ENCODE data around the gene WDR5.

WDR5 gene

GRCh38 chr9:134204991-134205578 is 69.2 kb downstream of the WDR5 start:
- in situ Hi-C loops (cut with MboI; ENCODE audit: low sequenced_read_pairs), result no loop called here

DNA sequence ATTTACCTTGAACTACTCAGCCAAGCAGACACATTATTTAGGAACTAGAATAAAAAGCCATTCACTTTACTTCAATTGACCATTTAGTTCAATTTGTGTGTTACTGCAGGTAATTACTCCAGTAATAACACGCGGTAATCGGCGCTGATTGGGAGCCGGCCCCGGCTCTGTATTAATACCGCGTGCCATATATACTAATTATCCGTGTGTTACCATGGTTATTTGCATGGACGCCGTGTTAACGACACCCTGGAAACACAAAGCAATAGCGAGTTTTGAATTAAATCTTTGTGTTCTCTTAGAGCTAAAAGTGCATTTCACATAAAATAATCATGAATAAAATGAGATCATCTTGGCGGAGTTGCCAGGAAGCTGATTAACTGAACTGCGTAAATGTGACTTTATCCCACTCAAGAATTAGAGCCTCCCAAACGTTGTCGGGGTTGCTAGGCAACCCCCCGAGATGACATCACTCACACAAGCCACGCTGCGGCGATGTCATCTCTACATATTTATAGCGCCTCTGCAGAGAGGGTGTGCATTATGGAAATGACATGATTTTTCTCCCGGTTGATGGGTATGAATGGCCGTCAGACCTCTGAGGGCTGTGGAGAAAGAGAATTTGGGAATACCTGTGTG is 69.9 kb downstream of the WDR5 start:
- in situ Hi-C loops (cut with MboI; ENCODE audit: low sequenced_read_pairs), result no loop called here

DNA sequence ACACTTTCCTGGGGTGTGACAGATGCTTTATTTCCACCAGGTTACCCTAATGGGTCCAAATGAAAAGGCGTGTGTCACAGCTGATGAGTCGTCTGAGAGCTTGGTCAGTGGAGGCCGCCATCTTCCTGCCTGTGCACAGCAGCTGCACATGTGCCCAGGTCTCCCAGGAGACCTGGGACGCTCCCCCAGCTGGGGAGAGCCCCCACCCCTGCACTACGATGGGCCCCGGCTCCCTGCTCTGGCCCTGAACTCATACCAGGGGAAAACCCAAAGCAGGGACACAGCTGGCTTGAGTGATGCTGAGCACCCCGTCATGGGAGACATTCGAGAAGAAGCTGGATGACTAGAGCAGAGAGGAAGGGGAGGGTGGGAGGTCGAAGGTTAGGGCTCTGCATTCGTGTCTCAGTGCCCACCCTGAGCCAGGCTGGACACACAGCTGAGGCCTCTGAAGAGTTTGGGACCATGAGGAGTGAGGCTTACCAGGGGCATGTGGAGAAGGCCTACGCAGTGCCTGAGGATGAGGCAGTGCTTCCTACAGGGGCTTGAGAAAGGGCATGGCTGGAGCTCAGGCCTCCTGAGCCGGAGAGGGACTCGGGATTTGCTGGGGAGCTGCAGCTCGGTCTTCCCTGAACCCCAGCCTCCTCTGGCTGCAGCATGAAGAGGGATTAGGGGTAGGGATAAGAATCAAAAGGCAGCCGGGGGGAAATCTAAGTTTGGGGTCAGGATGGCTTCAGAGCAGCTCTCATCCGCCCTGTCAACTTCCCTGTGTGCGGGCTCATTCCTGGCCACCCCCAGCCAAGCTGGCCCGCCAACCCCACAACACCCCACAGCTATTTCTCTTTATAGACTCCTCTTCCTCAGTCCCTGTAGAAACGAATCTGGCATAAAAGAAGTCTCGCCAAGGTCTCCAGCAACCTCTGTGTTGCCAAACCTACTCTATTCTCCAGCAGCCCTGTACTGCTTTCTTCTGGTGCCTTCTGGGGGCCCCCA is 70.7 kb downstream of the WDR5 start:
- in situ Hi-C loops (cut with MboI; ENCODE audit: low sequenced_read_pairs), result no loop called here

DNA sequence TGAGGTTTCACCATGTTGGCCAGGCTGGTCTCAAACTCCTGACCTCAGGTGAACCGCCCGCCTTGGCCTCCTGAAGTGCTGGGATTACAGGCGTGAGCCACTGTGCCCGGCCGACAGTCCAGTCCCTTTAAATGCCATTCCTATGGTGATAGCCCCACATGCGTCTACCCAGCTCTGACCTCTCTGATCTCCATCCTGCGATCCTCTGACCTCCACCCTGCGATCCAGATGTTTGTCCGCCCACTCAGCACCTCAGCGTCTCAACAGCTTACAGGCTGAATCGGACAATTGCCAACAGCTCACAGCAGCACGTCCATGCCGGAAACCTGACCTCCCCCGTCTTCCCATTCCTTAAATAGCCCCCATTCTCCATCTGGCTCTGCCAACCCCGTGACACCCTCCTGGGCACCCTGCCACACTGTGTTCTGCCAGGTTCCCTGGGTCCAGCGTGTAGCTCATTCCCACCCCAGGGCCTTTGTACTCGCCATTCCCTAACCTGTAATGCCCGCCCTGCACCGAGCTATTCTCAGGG is 72.5 kb downstream of the WDR5 start:
- in situ Hi-C loops (cut with MboI; ENCODE audit: low sequenced_read_pairs), result no loop called here

- in situ Hi-C loops (cut with MboI; ENCODE audit: low sequenced_read_pairs), result no loop called here
Observed at GRCh38 chr9:134208981-134209725, 73.3 kb downstream of the WDR5 start.
